Esophagus squamous epithelium (tissue), 4 donors: ENCODE results near the gene GRIK1.

ENCODE experiments used
- CTCF ChIP-seq, 6 experiments: fragments of 450-650 bp in 4 of 6; fragments of 200-600 bp in 2 of 6; sonication (generic) in 2 of 6; IDR thresholded peaks; one replicate each; pipeline ENCODE4 v1.5.1; 2016 to 2019; ENCODE audit warnings: antibody characterized with exemption in 6 of 6, mild to moderate bottlenecking in 4 of 6, moderate library complexity in 4 of 6
- POLR2A ChIP-seq, 4 donors: fragments of 450-650 bp; IDR thresholded peaks; one replicate each; pipeline ENCODE4 v1.6.1; 2017; ENCODE audit warnings: antibody characterized with exemption in 4 of 4, mild to moderate bottlenecking in 4 of 4, moderate library complexity in 3 of 4

GRCh38 chr21:29546071-29546470 lies 393.7 kb downstream of the GRIK1 start:
- TF ChIP-seq CTCF (IDR thresholded peaks at IDR 0.05) (no peak), POLR2A (IDR thresholded peaks at IDR 0.05) (no peak)
